IMR-90 (cell line): ENCODE data around the gene MERTK. TPM values are rescaled to one million over a fixed set of nuclear protein-coding genes. Genes with fewer than 3 reads are reported as not detected.

Experiments
- ATAC-seq: fragments of 200-7000 bp; cut with Tn5 transposase; 2 replicates; pipeline ENCODE4 v1.9.1; 2020; ENCODE audit warnings: low read depth, mild to moderate bottlenecking, moderate library complexity
- BruUV-seq: library from RNA; stranded (reverse); fragments of 400-500 nt; replicated peaks from 2 replicates; lab custom pipeline; 2021; lab: Mats Ljungman, UMichigan
- CTCF ChIA-PET: fragments of 300-600 bp; formaldehyde crosslinking; extraction: SDS; loops from one replicate; lab custom pipeline; 2021; ENCODE audit warnings: antibody characterized with exemption; lab: Yijun Ruan, JAX
- POLR2A ChIA-PET: fragments of 300-600 bp; sonication (Branson Sonifier 250); formaldehyde crosslinking; loops from one replicate; lab custom pipeline; 2022; ENCODE audit warnings: antibody characterized with exemption; ENCODE audit not compliant: unreplicated experiment; lab: Charles Lee
- DNase-seq: peaks from one replicate; pipeline ENCODE4 v3.0.0; 2013
- H2AFZ ChIP-seq: replicated peaks from 2 replicates; pipeline ENCODE3; 2013; ENCODE audit warnings: low read length, mild to moderate bottlenecking; ENCODE audit not compliant: poor library complexity
- H2AK5ac ChIP-seq: 2 replicates; pipeline ENCODE4 v1.6.1; 2013; ENCODE audit warnings: low read depth, low read length, inconsistent platforms
- H2AK9ac ChIP-seq: replicated peaks from 2 replicates; pipeline ENCODE3; 2013; ENCODE audit warnings: mild to moderate bottlenecking, low read depth, low read length, moderate library complexity; ENCODE audit not compliant: poor library complexity
- H2BK120ac ChIP-seq: 2 replicates; pipeline ENCODE4 v1.6.1; 2013; ENCODE audit warnings: low read depth, low read length, inconsistent platforms
- H2BK15ac ChIP-seq: 3 replicates; pipeline ENCODE4 v1.6.1; 2013; ENCODE audit warnings: low read depth, low read length, inconsistent platforms
- H2BK20ac ChIP-seq: 2 replicates; pipeline ENCODE4 v1.6.1; 2013; ENCODE audit warnings: low read depth, mild to moderate bottlenecking, inconsistent platforms, low read length, moderate library complexity
- H2BK5ac ChIP-seq: 2 replicates; pipeline ENCODE4 v1.6.1; 2013; ENCODE audit warnings: mild to moderate bottlenecking, low read depth, low read length, inconsistent platforms; ENCODE audit not compliant: poor library complexity, severe bottlenecking
- H3K14ac ChIP-seq: replicated peaks from 2 replicates; pipeline ENCODE4 v1.6.1; 2013; ENCODE audit warnings: low read depth, low read length, inconsistent platforms
- H3K18ac ChIP-seq: 2 replicates; pipeline ENCODE4 v1.6.1; 2013; ENCODE audit warnings: low read depth, low read length, control low read depth
- H3K23ac ChIP-seq: 2 replicates; pipeline ENCODE4 v1.6.1; 2013; ENCODE audit warnings: low read depth, low read length, inconsistent platforms
- H3K27ac ChIP-seq: 2 replicates; pipeline ENCODE4 v1.5.1; 2013; ENCODE audit warnings: mild to moderate bottlenecking, control low read depth, low read length; ENCODE audit not compliant: insufficient read depth
- H3K27me3 ChIP-seq: 2 replicates; pipeline ENCODE4 v1.6.1; 2013; ENCODE audit warnings: low read length; ENCODE audit not compliant: control insufficient read depth, insufficient read depth
- H3K36me3 ChIP-seq: 2 replicates; pipeline ENCODE4 v1.6.1; 2013; ENCODE audit warnings: low read length, mixed read lengths; ENCODE audit not compliant: control insufficient read depth, insufficient read depth
- H3K4ac ChIP-seq: 2 replicates; pipeline ENCODE4 v1.6.1; 2013; ENCODE audit warnings: low read depth, low read length, inconsistent platforms
- H3K4me1 ChIP-seq: 2 replicates; pipeline ENCODE4 v1.6.1; 2013; ENCODE audit warnings: low read length, mixed read lengths; ENCODE audit not compliant: control insufficient read depth, insufficient read depth
- H3K4me2 ChIP-seq: 2 replicates; pipeline ENCODE4 v1.6.1; 2013; ENCODE audit warnings: low read depth, mild to moderate bottlenecking, control low read depth, low read length, moderate library complexity
- H3K4me3 ChIP-seq: 2 replicates; pipeline ENCODE4 v1.5.1; 2013; ENCODE audit warnings: low read depth, mild to moderate bottlenecking, control low read depth, low read length, moderate library complexity; ENCODE audit not compliant: insufficient read depth
- H3K56ac ChIP-seq: 2 replicates; pipeline ENCODE4 v1.6.1; 2013; ENCODE audit warnings: low read length, inconsistent platforms; ENCODE audit not compliant: insufficient read depth; ENCODE audit errors: extremely low read depth
- H3K79me1 ChIP-seq, 2 experiments: 2 replicates each; pipeline ENCODE4 v1.6.1; 2013; ENCODE audit warnings: low read length in 2 of 2, inconsistent platforms in 1 of 2, low read depth in 1 of 2
- H3K9ac ChIP-seq: 2 replicates; pipeline ENCODE4 v1.6.1; 2013; ENCODE audit warnings: low read depth, low read length, control low read depth
- H3K9me1 ChIP-seq: 2 replicates; pipeline ENCODE4 v1.6.1; 2013; ENCODE audit warnings: low read length, inconsistent platforms; ENCODE audit not compliant: insufficient read depth
- H3K9me3 ChIP-seq: 2 replicates; pipeline ENCODE4 v1.6.1; 2013; ENCODE audit warnings: low read length; ENCODE audit not compliant: control insufficient read depth, insufficient read depth
- H4K20me1 ChIP-seq: 2 replicates; pipeline ENCODE4 v1.6.1; 2013; ENCODE audit warnings: low read length, inconsistent platforms; ENCODE audit not compliant: insufficient read depth
- H4K5ac ChIP-seq: 2 replicates; pipeline ENCODE4 v1.6.1; 2013; ENCODE audit warnings: mild to moderate bottlenecking, low read depth, low read length, control low read depth
- H4K8ac ChIP-seq, 2 experiments: 2 replicates each; pipeline ENCODE4 v1.6.1; 2013; ENCODE audit warnings: low read depth in 2 of 2, low read length in 2 of 2, control low read depth in 1 of 2, inconsistent platforms in 1 of 2
- H4K91ac ChIP-seq: 2 replicates; pipeline ENCODE4 v1.6.1; 2013; ENCODE audit warnings: low read depth, low read length, inconsistent platforms; ENCODE audit not compliant: insufficient read depth
- BHLHE40 ChIP-seq: fragments of 150-350 bp; IDR thresholded peaks from 2 replicates; pipeline ENCODE4 v1.6.1; 2016; ENCODE audit warnings: mild to moderate bottlenecking, low read depth, low read length
- CEBPB ChIP-seq: IDR thresholded peaks from 2 replicates; pipeline ENCODE4 v1.6.1; 2012; ENCODE audit warnings: low read depth, low read length, improper control_type of control experiment
- CHD1 ChIP-seq: IDR thresholded peaks from 2 replicates; pipeline ENCODE4 v1.6.1; 2012; ENCODE audit warnings: low read depth, low read length, improper control_type of control experiment
- FOS ChIP-seq: fragments of 150-350 bp; IDR thresholded peaks from 2 replicates; pipeline ENCODE4 v1.6.1; 2016; ENCODE audit warnings: low read depth, low read length
- MAFK ChIP-seq: IDR thresholded peaks from 2 replicates; pipeline ENCODE4 v1.6.1; 2012; ENCODE audit warnings: low read depth, low read length, improper control_type of control experiment
- MAZ ChIP-seq: IDR thresholded peaks from 2 replicates; pipeline ENCODE4 v1.6.1; 2012; ENCODE audit warnings: low read depth, mild to moderate bottlenecking, low read length, improper control_type of control experiment, moderate library complexity, borderline replicate concordance
- MXI1 ChIP-seq: IDR thresholded peaks from 2 replicates; pipeline ENCODE4 v1.6.1; 2012; ENCODE audit warnings: low read depth, mild to moderate bottlenecking, low read length, moderate library complexity, borderline replicate concordance
- POLR2A ChIP-seq: IDR thresholded peaks from 2 replicates; pipeline ENCODE4 v1.6.1; 2012; ENCODE audit warnings: mild to moderate bottlenecking, low read depth, low read length
- RAD21 ChIP-seq: IDR thresholded peaks from 2 replicates; pipeline ENCODE4 v1.6.1; 2012; ENCODE audit warnings: low read length, improper control_type of control experiment
- RCOR1 ChIP-seq: IDR thresholded peaks from 2 replicates; pipeline ENCODE4 v1.6.1; 2012; ENCODE audit warnings: mild to moderate bottlenecking, low read length, improper control_type of control experiment; ENCODE audit not compliant: insufficient replicate concordance
- RFX5 ChIP-seq: IDR thresholded peaks from 2 replicates; pipeline ENCODE4 v1.8.0; 2012; ENCODE audit warnings: low read depth, mild to moderate bottlenecking, low read length, moderate library complexity
- SMC3 ChIP-seq: fragments of 150-350 bp; IDR thresholded peaks from 2 replicates; pipeline ENCODE4 v1.6.1; 2016; ENCODE audit warnings: low read depth, mild to moderate bottlenecking, antibody characterized with exemption, low read length, moderate library complexity
- WGBS, 2 experiments: methylation state at CpG; one replicate each; pipeline versions ENCODE4 v1.1.5 to v1.1.7; 2013; ENCODE audit warnings: missing lambda C conversion rate in 2 of 2; ENCODE audit not compliant: insufficient read length in 1 of 2; ENCODE audit errors: extremely low coverage in 2 of 2; 5-methylcytosine and 5-hydroxymethylcytosine counted together
- dilution Hi-C: fragments of 300-500 bp; cut with HindIII; formaldehyde crosslinking; loops from one replicate; pipeline ENCODE4 v1.14.3; 2018; ENCODE audit warnings: low sequenced_read_pairs; ENCODE audit not compliant: unreplicated experiment
- in situ Hi-C: fragments of 300-500 bp; cut with MboI; formaldehyde crosslinking; loops from 3 replicates; pipeline ENCODE4 v1.14.3; 2019; ENCODE audit warnings: low sequenced_read_pairs, inconsistent platforms, mixed read lengths
- intact Hi-C: fragments of 100-400 bp; cut with micrococcal nuclease; formaldehyde crosslinking; loops from 2 replicates; pipeline ENCODE4 v1.10.0; 2022
- polyA plus RNA-seq, 3 experiments: library from polyadenylated mRNA; depleted of rRNA; stranded (reverse); fragments of >200 nt; gene quantifications; 2 replicates each; pipeline ENCODE4 v1.2.3, GENCODE V29; 2012; ENCODE audit warnings: low replicate concordance in 1 of 3
- total RNA-seq: library from RNA; depleted of rRNA; stranded (reverse); fragments of >200 nt; gene quantifications from 2 replicates; pipeline ENCODE4 v1.2.3, GENCODE V29; 2012
- TF ChIP-seq, protein P1 (sequence below): conservative IDR thresholded peaks from 2 replicates; pipeline ENCODE4 v1.5.1; 2012; ENCODE audit warnings: mild to moderate bottlenecking, low read depth, low read length, improper control_type of control experiment
- TF ChIP-seq, protein P2 (sequence below): fragments of 150-350 bp; IDR thresholded peaks from 2 replicates; pipeline ENCODE4 v1.6.1; 2016; ENCODE audit warnings: low read depth, mild to moderate bottlenecking, low read length, moderate library complexity, borderline replicate concordance
- TF ChIP-seq, protein P3 (sequence below): fragments of 150-350 bp; IDR thresholded peaks from 2 replicates; pipeline ENCODE4 v1.6.1; 2017; ENCODE audit warnings: mild to moderate bottlenecking, antibody characterized with exemption, low read length, low read depth

MERTK gene
- total and polyA plus RNA-seq, 2 of the 4 experiments (the other 2 are of a cell fraction): 0.36 to 0.62 TPM

DNA sequence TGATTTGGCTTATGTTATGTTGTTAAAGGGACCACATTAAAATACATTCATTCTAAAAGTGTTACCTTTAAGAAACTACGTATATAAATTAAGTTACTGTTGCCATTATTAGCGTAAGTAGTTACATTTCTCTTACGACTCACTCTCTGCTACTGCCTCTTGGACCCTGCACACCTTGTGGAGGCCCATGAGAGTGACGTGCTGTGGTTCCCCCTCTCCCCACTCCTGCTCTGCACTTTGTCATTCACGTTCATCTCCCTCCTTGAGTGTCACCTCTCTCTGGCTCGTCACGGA, 830 bp upstream of the MERTK start:
- Histone ChIP-seq H3K9me1 (peaks cover 3% of the 10 kb centered on the region; the same call in 1 of the 2 replicates), H4K91ac (no peak overlapping the region), H4K20me1 (no peaks in the 10 kb centered on the region), H3K18ac (peak overlapping the region; percentile 29; the same call in 1 of the 2 replicates), H4K5ac (peak overlapping the region; percentile 19; the same call in 1 of the 2 replicates), H3K9ac (peak overlapping the region; percentile 70), H3K27me3 (peaks cover 50% of the 10 kb centered on the region), H3K14ac (0 out of 2 replicates have a peak overlapping the region, but pooled peaks have one; percentile 3), H2BK20ac (no peak overlapping the region), H3K79me1 (no peaks in the 10 kb centered on the region), H3K23ac (peak overlapping the region; percentile 26; the same call in 1 of the 2 replicates), H3K4me2 (peak overlapping the region; percentile 99), H3K4ac (0 out of 2 replicates have a peak overlapping the region, but pooled peaks have one; percentile 1), H2AK9ac (peak overlapping the region; percentile 31), H4K8ac (no peak overlapping the region; a peak in 1 of 4 replicates), H2AFZ (peak overlapping the region; percentile 91), H2BK5ac (no peak overlapping the region), H2BK120ac (no peak overlapping the region), H3K4me3 (peak overlapping the region; percentile 67), H2BK15ac (no peak overlapping the region), H3K27ac (peak overlapping the region; percentile 47; the same call in 1 of the 2 replicates), H3K9me3 (no peaks in the 10 kb centered on the region), H3K4me1 (peaks cover 4% of the 10 kb centered on the region), H3K56ac (no peak overlapping the region), H3K36me3 (no peaks in the 10 kb centered on the region), H2AK5ac (no peak overlapping the region)
- TF ChIP-seq SMC3: no peak
- TF ChIP-seq, protein P1, sequence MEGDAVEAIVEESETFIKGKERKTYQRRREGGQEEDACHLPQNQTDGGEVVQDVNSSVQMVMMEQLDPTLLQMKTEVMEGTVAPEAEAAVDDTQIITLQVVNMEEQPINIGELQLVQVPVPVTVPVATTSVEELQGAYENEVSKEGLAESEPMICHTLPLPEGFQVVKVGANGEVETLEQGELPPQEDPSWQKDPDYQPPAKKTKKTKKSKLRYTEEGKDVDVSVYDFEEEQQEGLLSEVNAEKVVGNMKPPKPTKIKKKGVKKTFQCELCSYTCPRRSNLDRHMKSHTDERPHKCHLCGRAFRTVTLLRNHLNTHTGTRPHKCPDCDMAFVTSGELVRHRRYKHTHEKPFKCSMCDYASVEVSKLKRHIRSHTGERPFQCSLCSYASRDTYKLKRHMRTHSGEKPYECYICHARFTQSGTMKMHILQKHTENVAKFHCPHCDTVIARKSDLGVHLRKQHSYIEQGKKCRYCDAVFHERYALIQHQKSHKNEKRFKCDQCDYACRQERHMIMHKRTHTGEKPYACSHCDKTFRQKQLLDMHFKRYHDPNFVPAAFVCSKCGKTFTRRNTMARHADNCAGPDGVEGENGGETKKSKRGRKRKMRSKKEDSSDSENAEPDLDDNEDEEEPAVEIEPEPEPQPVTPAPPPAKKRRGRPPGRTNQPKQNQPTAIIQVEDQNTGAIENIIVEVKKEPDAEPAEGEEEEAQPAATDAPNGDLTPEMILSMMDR: no peak
- no peak for TF ChIP-seq CEBPB
- TF ChIP-seq FOS: no peak
- TF ChIP-seq CHD1: no peak
- no peak for TF ChIP-seq RFX5
- no peak for TF ChIP-seq RCOR1
- TF ChIP-seq MAFK: no peak
- TF ChIP-seq, protein P2, sequence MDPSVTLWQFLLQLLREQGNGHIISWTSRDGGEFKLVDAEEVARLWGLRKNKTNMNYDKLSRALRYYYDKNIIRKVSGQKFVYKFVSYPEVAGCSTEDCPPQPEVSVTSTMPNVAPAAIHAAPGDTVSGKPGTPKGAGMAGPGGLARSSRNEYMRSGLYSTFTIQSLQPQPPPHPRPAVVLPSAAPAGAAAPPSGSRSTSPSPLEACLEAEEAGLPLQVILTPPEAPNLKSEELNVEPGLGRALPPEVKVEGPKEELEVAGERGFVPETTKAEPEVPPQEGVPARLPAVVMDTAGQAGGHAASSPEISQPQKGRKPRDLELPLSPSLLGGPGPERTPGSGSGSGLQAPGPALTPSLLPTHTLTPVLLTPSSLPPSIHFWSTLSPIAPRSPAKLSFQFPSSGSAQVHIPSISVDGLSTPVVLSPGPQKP: no peak
- TF ChIP-seq MAZ: no peak
- no peak for TF ChIP-seq BHLHE40
- no peak for TF ChIP-seq POLR2A
- no peak for TF ChIP-seq MXI1
- no peak for TF ChIP-seq RAD21
- TF ChIP-seq, protein P3, sequence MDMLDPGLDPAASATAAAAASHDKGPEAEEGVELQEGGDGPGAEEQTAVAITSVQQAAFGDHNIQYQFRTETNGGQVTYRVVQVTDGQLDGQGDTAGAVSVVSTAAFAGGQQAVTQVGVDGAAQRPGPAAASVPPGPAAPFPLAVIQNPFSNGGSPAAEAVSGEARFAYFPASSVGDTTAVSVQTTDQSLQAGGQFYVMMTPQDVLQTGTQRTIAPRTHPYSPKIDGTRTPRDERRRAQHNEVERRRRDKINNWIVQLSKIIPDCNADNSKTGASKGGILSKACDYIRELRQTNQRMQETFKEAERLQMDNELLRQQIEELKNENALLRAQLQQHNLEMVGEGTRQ: no peak
- ATAC-seq: no peak; the same call in 1 of the 2 replicates
- intact Hi-C loops (no loop called here), in situ Hi-C loops (no loop called here), dilution Hi-C loops (no loop called here)
- no TSS peak for BruUV-seq
- no peak for DNase-seq
- ChIA-PET CTCF (interaction anchor here (0.7 kb wide), 1 partner anchor 10 kb away, joined by 6 read pairs; no protein-coding TSS in a partner anchor), POLR2A (no interaction called here)
- 0% methylated on average over 3 of the region's 7 CpGs; no CpG with 5 or more reads in 1 of the 2 experiments for whole genome bisulfite sequencing, 2 experiments
